Transverse colon (tissue), 4 donors: ENCODE measurements around the gene MIEF1. TPM values are rescaled to one million over a fixed set of nuclear protein-coding genes. Genes with fewer than 3 reads are reported as not detected.
A peak's percentile ranks its signal among the peaks of the same experiment; 100 is the strongest.

Experiments
- DNase-seq: peaks from one replicate; pipeline ENCODE4 v3.0.0-alpha.2; 2019
- H3K27ac ChIP-seq, 4 donors: fragments of 200-600 bp; sonication (generic); 2 replicates each; pipeline ENCODE4 v1.5.1; 2016 to 2018; ENCODE audit warnings: inconsistent platforms in 4 of 4
- H3K27me3 ChIP-seq: fragments of 200-600 bp; sonication (generic); 2 replicates; pipeline ENCODE4 v1.5.1; 2017; ENCODE audit warnings: inconsistent platforms
- H3K36me3 ChIP-seq, 4 donors: fragments of 200-600 bp; sonication (generic); 2 replicates each; pipeline ENCODE4 v1.5.1; 2017 to 2019; ENCODE audit warnings: inconsistent platforms in 4 of 4
- H3K4me1 ChIP-seq, 4 donors: fragments of 200-600 bp; sonication (generic); 2 replicates each; pipeline ENCODE4 v1.5.1; 2017 to 2020; ENCODE audit warnings: inconsistent platforms in 4 of 4
- H3K4me3 ChIP-seq, 4 donors: fragments of 200-600 bp; sonication (generic); 1 replicate in 1 of 4; 2 replicates in 3 of 4; pipeline versions ENCODE4 v1.5.1 to v1.6.1; 2017 to 2019; ENCODE audit warnings: inconsistent platforms in 4 of 4
- H3K9me3 ChIP-seq, 2 donors: fragments of 200-600 bp; sonication (generic); 2 replicates each; pipeline ENCODE4 v1.5.1; 2017 to 2019; ENCODE audit warnings: inconsistent platforms in 2 of 2
- EP300 ChIP-seq: sonication (generic); formaldehyde crosslinking; IDR thresholded peaks from one replicate; pipeline ENCODE4 v1.6.1; 2017; ENCODE audit warnings: antibody characterized with exemption, low read depth
- POLR2A ChIP-seq: fragments of 450-650 bp; IDR thresholded peaks from one replicate; pipeline ENCODE4 v1.6.1; 2016; ENCODE audit warnings: antibody characterized with exemption, mild to moderate bottlenecking, moderate library complexity
- POLR2AphosphoS5 ChIP-seq, 3 donors: sonication (generic); formaldehyde crosslinking; IDR thresholded peaks; one replicate each; pipeline ENCODE4 v1.6.1; 2016; ENCODE audit warnings: antibody characterized with exemption in 3 of 3
- WGBS, 2 donors: methylation state at CpG; one replicate each; pipeline ENCODE4 v1.1.5; 2018; ENCODE audit warnings: low coverage in 1 of 2; 5-methylcytosine and 5-hydroxymethylcytosine counted together
- in situ Hi-C, 4 donors: fragments of 200-750 bp; cut with MboI; loops; one replicate each; pipeline versions ENCODE4 v1.15.0 to v1.15.1; 2017; ENCODE audit warnings: low sequenced_read_pairs in 3 of 4, low pct_ligation_motif_present in 1 of 4, low pct_unique_long_range_greater_than_20kb in 1 of 4
- intact Hi-C: fragments of 100-400 bp; cut with DNase I; formaldehyde crosslinking; loops from one replicate; pipeline ENCODE4 v1.15.1; 2023; ENCODE audit warnings: low total_unique reads
- total RNA-seq, 4 donors: library from RNA; depleted of rRNA; stranded (reverse); fragments of >200 nt; gene quantifications; one replicate each; pipeline ENCODE4 v1.1.0, GENCODE V29; 2016
- TF ChIP-seq, protein P1 (sequence below), 5 experiments: fragments of 200-600 bp in 3 of 5; fragments of 450-650 bp in 2 of 5; sonication (generic) in 3 of 5; IDR thresholded peaks; 1 replicate in 2 of 5; 2 replicates in 3 of 5; pipeline ENCODE4 v1.5.1; 2016 to 2017; ENCODE audit warnings: antibody characterized with exemption in 5 of 5, inconsistent platforms in 3 of 5, mild to moderate bottlenecking in 2 of 5, moderate library complexity in 1 of 5

Gene MIEF1
- total RNA-seq, 4 donors from 2014 or later = 11.5 to 31.0 (median 25.6) TPM

DNA sequence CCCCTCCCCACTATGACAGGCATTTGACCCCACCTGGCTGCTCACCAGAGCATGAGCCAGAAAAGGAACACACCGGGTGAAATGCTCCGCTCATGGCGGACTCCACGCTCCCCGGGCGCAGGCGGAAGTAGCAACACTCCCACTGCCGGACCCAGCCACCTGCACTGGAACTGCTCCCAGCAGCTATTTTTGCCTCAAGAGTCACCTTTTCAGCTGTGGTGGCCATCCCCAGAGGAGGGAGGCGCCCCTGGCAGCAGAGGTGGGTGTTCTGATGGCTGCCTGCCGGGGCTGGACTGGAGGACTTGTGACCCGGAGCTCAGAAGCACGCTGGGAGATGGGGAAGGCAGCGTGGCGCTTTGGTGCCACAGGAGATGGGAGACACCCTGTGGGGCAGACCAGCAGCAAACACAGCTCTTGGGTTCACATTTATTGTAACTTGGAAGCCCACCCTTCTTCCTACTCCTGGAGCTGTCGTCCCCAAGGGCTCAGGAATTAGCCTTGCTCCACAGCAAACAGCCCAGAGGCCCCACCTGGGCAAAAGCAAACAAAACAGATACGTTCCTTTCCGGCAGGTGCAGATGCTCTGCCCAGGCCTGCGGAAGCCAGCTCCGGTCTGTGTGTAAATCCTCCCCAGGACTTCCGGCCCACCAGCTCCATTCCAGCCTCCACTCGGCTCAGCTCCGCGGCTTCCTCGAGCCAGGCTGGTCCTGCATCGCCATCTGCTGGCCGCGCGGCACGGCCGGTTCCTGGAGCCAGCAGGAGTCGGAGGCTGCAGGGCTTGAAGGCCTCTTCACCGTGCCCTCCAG lies 26.8 kb downstream of the MIEF1 start:
- H3K4me1 ChIP-seq = peaks cover 41 to 66% (median 60%) of the 10 kb centered on the region in 4 donors
- peak overlapping the region; percentile 81 to 97 (median 88) for H3K27ac ChIP-seq

DNA sequence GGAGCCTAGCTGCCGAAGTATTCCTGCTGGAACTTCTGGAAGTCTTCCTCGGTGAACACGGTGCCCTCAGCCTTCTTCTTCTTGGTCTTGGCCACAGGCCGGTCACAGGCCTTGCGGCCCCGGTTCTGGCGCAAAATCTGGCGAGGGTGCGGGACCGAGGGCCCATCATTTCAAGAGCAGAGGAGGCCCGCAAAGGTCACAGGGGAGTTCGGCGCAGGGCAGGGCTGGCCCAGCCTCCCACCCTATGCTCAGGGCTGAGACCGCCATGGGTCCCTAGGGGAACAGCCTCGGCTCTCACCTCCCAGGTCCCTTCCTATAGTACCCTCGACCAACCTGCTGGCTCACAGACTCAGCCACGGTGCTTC lies 27.4 kb downstream of the MIEF1 start:
- H3K27me3 ChIP-seq = no peaks in the 10 kb centered on the region
- H3K36me3 ChIP-seq = no peaks in the 10 kb centered on the region
- intact Hi-C loops = loop anchor here (10.0 kb wide), 1 partner anchor 355 kb away; no protein-coding TSS in a partner anchor
- no peaks in the 10 kb centered on the region for H3K9me3 ChIP-seq
- peaks cover 38 to 62% (median 56%) of the 10 kb centered on the region in 4 donors for H3K4me1 ChIP-seq
- DNase-seq = no peak
- H3K4me3 ChIP-seq = peak overlapping the region in 1 of 4 donors; percentile 29
- 20 to 57% methylated on average over 1 to 14 of the region's 17 CpGs for WGBS, 2 donors
- in situ Hi-C loops = loop anchor here in 3 of 4 donors (25.0 kb wide), 2 partner anchors 367 to 833 kb away; partner anchors contain the start of genes SGSM3 (in 3 of the 3) and CBX7 (in 1 of the 3)
- H3K27ac ChIP-seq = peak overlapping the region; percentile 81 to 97 (median 88)
- no peak for TF ChIP-seq POLR2A
- TF ChIP-seq, protein P1, sequence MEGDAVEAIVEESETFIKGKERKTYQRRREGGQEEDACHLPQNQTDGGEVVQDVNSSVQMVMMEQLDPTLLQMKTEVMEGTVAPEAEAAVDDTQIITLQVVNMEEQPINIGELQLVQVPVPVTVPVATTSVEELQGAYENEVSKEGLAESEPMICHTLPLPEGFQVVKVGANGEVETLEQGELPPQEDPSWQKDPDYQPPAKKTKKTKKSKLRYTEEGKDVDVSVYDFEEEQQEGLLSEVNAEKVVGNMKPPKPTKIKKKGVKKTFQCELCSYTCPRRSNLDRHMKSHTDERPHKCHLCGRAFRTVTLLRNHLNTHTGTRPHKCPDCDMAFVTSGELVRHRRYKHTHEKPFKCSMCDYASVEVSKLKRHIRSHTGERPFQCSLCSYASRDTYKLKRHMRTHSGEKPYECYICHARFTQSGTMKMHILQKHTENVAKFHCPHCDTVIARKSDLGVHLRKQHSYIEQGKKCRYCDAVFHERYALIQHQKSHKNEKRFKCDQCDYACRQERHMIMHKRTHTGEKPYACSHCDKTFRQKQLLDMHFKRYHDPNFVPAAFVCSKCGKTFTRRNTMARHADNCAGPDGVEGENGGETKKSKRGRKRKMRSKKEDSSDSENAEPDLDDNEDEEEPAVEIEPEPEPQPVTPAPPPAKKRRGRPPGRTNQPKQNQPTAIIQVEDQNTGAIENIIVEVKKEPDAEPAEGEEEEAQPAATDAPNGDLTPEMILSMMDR (IDR thresholded peaks at IDR 0.05) = peak in 3 of 5 experiments; percentile 7 to 12 (median 11)

More for the DNA sequence above, 26.8 kb downstream of the MIEF1 start:
- in situ Hi-C loops (loop anchor here in 3 of 4 donors (25.0 kb wide), 2 partner anchors 367 to 833 kb away; partner anchors contain the start of genes SGSM3 (in 3 of the 3) and CBX7 (in 1 of the 3)), intact Hi-C loops (loop anchor here (10.0 kb wide), 1 partner anchor 354 kb away; no protein-coding TSS in a partner anchor)
- TF ChIP-seq POLR2AphosphoS5 (IDR thresholded peaks at IDR 0.05) (peak in 2 of 3 donors; percentile 58 to 68), EP300 (no peak)
- TF ChIP-seq, protein P1 (IDR thresholded peaks at IDR 0.05) = peak; percentile 91 to 99 (median 95)
- Histone ChIP-seq H3K4me3 (peak overlapping the region in 2 of 4 donors; percentile 5 to 29), H3K36me3 (no peaks in the 10 kb centered on the region), H3K27me3 (no peaks in the 10 kb centered on the region), H3K9me3 (no peaks in the 10 kb centered on the region)
- 17% methylated on average over 26 of the region's 32 CpGs; no CpG with 5 or more reads in 1 of the 2 donors for WGBS, 2 donors
- DNase-seq = peak; percentile 95

DNA sequence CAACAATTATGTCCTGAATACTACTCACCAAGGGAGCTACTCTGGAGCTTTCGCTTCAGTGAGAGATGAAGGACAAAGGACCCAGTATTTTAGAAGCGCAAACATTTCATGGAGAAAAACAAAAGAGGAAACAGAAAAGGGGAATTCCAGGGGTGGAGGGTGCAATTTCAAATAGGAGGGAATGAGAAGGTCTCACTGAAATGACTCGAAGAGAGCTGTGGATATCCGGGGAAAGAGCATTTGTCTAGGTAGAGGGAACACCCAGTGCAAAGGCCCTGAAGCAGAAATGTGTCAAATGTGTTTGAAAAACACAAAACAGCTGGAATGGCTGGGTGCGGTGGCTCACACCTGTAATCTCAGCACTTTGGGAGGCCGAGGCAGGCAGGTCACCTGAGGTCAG lies 28.0 kb downstream of the MIEF1 start:
- in situ Hi-C loops (loop anchor here (5.0 to 25.0 kb wide), 5 partner anchors 38 to 832 kb away; partner anchors contain the start of genes SGSM3 (in 3 of the 4), ADSL (in 1 of the 4) and CBX7 (in 1 of the 4)), intact Hi-C loops (no loop called here)
- DNase-seq = no peak
- TF ChIP-seq POLR2A (peak; percentile 10), POLR2AphosphoS5 (IDR thresholded peaks at IDR 0.05) (no peak)
- peaks cover 42 to 63% (median 55%) of the 10 kb centered on the region in 4 donors for H3K4me1 ChIP-seq
- H3K27me3 ChIP-seq = no peaks in the 10 kb centered on the region
- 59 to 66% methylated on average over 6 of the region's 6 CpGs for WGBS, 2 donors
- no peak overlapping the region for H3K4me3 ChIP-seq
- H3K36me3 ChIP-seq = no peaks in the 10 kb centered on the region
- H3K27ac ChIP-seq = peak overlapping the region in 3 of 4 donors; percentile 81 to 97 (median 85)
- H3K9me3 ChIP-seq = no peaks in the 10 kb centered on the region

DNA sequence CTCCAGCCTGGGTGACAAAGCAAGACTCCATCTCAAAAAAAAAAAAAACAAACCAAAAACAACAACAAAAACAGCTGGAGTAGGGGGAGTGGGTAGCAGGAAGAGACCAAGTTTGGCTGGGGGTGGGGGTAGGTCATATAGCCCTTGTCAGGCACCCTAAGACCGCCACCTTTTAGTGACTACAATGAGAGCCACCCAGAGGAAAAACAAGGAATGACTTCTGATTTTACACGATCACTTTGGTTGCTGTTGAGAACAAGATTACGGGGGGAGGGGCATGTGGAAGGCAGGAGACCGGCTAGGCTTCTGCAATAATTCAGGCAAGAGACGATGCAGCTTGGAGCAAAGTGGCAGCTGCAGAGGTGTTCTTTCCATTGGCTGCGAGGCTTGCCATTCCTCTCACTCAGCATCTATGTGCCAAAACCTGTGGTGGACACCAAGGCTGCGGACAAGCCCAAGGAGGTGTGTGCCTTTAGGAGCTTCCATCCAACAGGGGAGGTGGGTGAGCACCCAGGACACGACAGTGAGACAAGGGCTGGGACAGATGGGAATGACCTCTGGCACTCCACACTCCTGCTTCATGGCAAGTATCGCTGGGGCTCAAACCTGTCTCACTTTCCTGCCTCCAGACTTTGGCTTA lies 28.7 kb downstream of the MIEF1 start:
- in situ Hi-C loops = loop anchor here (5.0 to 25.0 kb wide), 5 partner anchors 39 to 831 kb away; partner anchors contain the start of genes SGSM3 (in 3 of the 4), ADSL (in 1 of the 4) and CBX7 (in 1 of the 4)
- no peaks in the 10 kb centered on the region for H3K9me3 ChIP-seq
- no peak overlapping the region for H3K4me3 ChIP-seq
- peak overlapping the region in 2 of 4 donors; percentile 45 to 97 for H3K27ac ChIP-seq
- H3K27me3 ChIP-seq = no peaks in the 10 kb centered on the region
- 26 to 36% methylated on average over 2 to 9 of the region's 9 CpGs for WGBS, 2 donors
- intact Hi-C loops = no loop called here
- no peak for DNase-seq
- no peaks in the 10 kb centered on the region for H3K36me3 ChIP-seq
- H3K4me1 ChIP-seq = peaks cover 42 to 63% (median 53%) of the 10 kb centered on the region in 4 donors
- TF ChIP-seq POLR2A (no peak), POLR2AphosphoS5 (IDR thresholded peaks at IDR 0.05) (no peak), EP300 (no peak)
- TF ChIP-seq, protein P1 (IDR thresholded peaks at IDR 0.05) = peak; percentile 14 to 54 (median 26)
